Cardiac muscle cell (in vitro differentiated cells and primary cell): ENCODE measurements around the gene MIEN1. TPM values are rescaled to one million over a fixed set of nuclear protein-coding genes. Genes with fewer than 3 reads are reported as not detected.
"Not testable (repeated sequence)": the region's sequence is repeated elsewhere in the genome, so short reads cannot be mapped to it uniquely, and the experiment has no call there.

Experiments
- DNase-seq, 2 donors: peaks; one replicate each; pipeline versions ENCODE4 v3.0.0 to v3.0.0-alpha.2; 2010 to 2017; ENCODE audit warnings: low read depth in 1 of 2, low spot score in 1 of 2
- H3K27ac ChIP-seq: fragments of 200-600 bp; sonication (generic); 2 replicates; pipeline ENCODE4 v1.5.1; 2016
- H3K27me3 ChIP-seq: fragments of 200-600 bp; sonication (generic); 2 replicates; pipeline ENCODE4 v1.6.0; 2016; ENCODE audit warnings: control low read depth
- H3K36me3 ChIP-seq: fragments of 200-600 bp; sonication (generic); 2 replicates; pipeline ENCODE4 v1.5.1; 2016; ENCODE audit warnings: control low read depth
- H3K4me1 ChIP-seq: fragments of 200-600 bp; sonication (generic); 2 replicates; pipeline ENCODE4 v1.8.1; 2017; ENCODE audit warnings: low read depth, mild to moderate bottlenecking, mixed run types
- H3K4me3 ChIP-seq: fragments of 200-600 bp; sonication (generic); 2 replicates; pipeline ENCODE4 v1.5.1; 2016; ENCODE audit warnings: mild to moderate bottlenecking
- H3K9me3 ChIP-seq: fragments of 200-600 bp; sonication (generic); 2 replicates; pipeline ENCODE4 v1.5.1; 2017; ENCODE audit warnings: low read depth, mild to moderate bottlenecking, control low read depth
- polyA plus RNA-seq: library from polyadenylated mRNA; unstranded; fragments of >200 nt; fragmentation: Nextera tagmentation; extraction: Ambion mirVana; gene quantifications from 2 replicates; pipeline ENCODE4 v1.2.1, GENCODE V29; 2016
- total RNA-seq: library from RNA; depleted of rRNA; stranded (reverse); fragments of >200 nt; gene quantifications from 2 replicates; pipeline ENCODE4 v1.2.3, GENCODE V29; 2016
- TF ChIP-seq, protein P1 (sequence below): IDR thresholded peaks from 2 replicates; pipeline ENCODE4 v1.5.1; 2012; ENCODE audit warnings: low read depth, mild to moderate bottlenecking, low read length

MIEN1 gene
- total and polyA plus RNA-seq, 2 experiments from 2014 or later: 64.3 to 87.8 TPM

DNA sequence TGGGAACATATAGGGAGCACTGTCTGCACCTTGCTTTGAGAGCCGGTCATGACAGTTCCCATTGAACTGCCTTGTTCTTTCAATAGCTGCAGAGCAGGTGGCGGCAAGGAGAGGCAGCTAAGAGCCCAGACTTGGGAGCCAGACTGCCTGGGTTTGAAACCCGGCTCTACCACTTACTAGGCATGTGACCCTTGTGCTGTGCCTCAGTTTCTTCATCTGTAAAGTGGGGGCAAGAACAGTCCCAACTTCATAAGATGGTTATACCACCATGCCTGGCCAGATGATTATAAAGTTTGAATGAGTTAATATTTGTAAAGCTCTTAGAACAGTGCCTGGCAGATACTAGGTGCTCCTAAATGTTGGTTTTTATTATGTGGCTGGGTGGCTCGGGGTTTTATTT lies 16.1 kb downstream of the MIEN1 start:
- Histone ChIP-seq H3K36me3 (peaks cover 90% of the 10 kb centered on the region), H3K9me3 (no peaks in the 10 kb centered on the region)
- no peak for DNase-seq

DNA sequence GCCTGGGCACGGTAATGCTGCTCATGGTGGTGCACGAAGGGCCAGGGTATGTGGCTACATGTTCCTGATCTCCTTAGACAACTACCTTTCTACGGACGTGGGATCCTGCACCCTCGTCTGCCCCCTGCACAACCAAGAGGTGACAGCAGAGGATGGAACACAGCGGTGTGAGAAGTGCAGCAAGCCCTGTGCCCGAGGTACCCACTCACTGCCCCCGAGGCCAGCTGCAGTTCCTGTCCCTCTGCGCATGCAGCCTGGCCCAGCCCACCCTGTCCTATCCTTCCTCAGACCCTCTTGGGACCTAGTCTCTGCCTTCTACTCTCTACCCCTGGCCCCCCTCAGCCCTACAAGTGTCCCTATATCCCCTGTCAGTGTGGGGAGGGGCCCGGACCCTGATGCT lies 18.5 kb downstream of the MIEN1 start:
- H3K4me1 ChIP-seq: no peaks in the 10 kb centered on the region
- H3K36me3 ChIP-seq: peaks cover 92% of the 10 kb centered on the region
- no peaks in the 10 kb centered on the region for H3K27me3 ChIP-seq
- H3K9me3 ChIP-seq: no peaks in the 10 kb centered on the region
- TF ChIP-seq, protein P1, sequence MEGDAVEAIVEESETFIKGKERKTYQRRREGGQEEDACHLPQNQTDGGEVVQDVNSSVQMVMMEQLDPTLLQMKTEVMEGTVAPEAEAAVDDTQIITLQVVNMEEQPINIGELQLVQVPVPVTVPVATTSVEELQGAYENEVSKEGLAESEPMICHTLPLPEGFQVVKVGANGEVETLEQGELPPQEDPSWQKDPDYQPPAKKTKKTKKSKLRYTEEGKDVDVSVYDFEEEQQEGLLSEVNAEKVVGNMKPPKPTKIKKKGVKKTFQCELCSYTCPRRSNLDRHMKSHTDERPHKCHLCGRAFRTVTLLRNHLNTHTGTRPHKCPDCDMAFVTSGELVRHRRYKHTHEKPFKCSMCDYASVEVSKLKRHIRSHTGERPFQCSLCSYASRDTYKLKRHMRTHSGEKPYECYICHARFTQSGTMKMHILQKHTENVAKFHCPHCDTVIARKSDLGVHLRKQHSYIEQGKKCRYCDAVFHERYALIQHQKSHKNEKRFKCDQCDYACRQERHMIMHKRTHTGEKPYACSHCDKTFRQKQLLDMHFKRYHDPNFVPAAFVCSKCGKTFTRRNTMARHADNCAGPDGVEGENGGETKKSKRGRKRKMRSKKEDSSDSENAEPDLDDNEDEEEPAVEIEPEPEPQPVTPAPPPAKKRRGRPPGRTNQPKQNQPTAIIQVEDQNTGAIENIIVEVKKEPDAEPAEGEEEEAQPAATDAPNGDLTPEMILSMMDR: no peak
- H3K4me3 ChIP-seq: no peak overlapping the region
- DNase-seq: no peak
- H3K27ac ChIP-seq: no peak overlapping the region

More for the DNA sequence above, 16.1 kb downstream of the MIEN1 start:
- Histone ChIP-seq H3K27me3 (no peaks in the 10 kb centered on the region), H3K27ac (no peak overlapping the region), H3K4me3 (no peak overlapping the region), H3K4me1 (no peaks in the 10 kb centered on the region)
- TF ChIP-seq, protein P1: no peak

DNA sequence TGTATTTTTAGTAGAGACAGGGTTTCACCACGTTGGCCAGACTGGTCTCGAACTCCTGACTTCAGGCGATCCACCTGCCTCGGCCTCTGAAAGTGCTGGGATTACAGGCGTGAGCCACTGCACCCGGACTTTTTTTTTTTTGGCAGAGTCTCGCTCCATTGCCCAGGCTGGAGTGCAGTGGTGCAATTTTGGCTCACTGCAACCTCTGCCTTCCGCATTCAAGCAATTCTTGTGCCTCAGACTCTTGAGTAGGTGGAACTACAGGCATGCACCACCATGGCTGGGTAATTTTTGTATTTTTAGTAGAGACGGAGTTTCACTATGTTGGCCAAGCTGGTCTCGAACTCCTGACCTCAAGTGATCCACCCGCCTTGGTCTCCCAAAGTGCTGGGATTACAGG lies 19.3 kb downstream of the MIEN1 start:
- DNase-seq: not testable (repeated sequence)

DNA sequence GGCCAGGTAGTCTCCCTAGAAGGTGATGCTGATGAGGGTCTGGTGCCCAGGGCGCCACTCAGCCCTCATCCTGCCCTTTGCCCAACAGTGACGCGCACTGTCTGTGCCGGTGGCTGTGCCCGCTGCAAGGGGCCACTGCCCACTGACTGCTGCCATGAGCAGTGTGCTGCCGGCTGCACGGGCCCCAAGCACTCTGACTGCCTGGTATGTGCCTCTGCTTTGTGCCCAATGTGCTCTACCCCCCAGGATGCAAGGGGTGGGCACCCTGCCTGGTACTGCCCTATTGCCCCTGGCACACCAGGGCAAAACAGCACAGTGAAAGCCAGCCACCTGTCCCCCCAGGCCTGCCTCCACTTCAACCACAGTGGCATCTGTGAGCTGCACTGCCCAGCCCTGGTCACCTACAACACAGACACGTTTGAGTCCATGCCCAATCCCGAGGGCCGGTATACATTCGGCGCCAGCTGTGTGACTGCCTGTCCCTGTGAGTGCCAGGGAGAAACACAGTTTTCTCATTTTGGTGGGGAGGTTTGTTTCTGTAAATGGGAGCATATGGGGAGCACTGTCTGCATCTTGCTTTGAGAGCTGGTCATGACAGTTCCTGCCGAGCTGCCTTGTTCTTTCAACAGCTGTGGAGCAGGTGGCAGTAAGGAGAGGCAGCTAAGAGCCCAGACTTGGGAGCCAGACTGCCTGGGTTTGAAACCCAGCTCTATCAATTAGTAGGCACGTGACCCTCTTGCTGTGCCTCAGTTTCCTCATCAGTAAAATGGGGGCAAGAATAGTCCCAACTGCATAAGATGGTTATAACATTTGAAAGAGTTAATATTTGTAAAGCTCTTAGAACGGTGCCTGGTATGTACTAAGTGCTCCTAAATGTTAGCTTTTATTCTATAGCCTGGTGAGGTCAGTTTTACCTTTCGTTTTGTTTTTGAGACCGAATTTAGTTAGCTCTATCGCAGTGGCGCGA lies 20.1 kb downstream of the MIEN1 start:
- Histone ChIP-seq H3K4me1 (peaks cover 7% of the 10 kb centered on the region), H3K36me3 (peaks cover 79% of the 10 kb centered on the region), H3K27me3 (no peaks in the 10 kb centered on the region), H3K4me3 (no peak overlapping the region), H3K9me3 (no peaks in the 10 kb centered on the region), H3K27ac (no peak overlapping the region)
- DNase-seq: no peak
- TF ChIP-seq, protein P1: no peak

More for the DNA sequence above, 19.3 kb downstream of the MIEN1 start:
- H3K27me3 ChIP-seq, H3K4me1 ChIP-seq, H3K27ac ChIP-seq, H3K9me3 ChIP-seq, H3K4me3 ChIP-seq: not testable (repeated sequence)
- peaks cover 87% of the 10 kb centered on the region for H3K36me3 ChIP-seq

DNA sequence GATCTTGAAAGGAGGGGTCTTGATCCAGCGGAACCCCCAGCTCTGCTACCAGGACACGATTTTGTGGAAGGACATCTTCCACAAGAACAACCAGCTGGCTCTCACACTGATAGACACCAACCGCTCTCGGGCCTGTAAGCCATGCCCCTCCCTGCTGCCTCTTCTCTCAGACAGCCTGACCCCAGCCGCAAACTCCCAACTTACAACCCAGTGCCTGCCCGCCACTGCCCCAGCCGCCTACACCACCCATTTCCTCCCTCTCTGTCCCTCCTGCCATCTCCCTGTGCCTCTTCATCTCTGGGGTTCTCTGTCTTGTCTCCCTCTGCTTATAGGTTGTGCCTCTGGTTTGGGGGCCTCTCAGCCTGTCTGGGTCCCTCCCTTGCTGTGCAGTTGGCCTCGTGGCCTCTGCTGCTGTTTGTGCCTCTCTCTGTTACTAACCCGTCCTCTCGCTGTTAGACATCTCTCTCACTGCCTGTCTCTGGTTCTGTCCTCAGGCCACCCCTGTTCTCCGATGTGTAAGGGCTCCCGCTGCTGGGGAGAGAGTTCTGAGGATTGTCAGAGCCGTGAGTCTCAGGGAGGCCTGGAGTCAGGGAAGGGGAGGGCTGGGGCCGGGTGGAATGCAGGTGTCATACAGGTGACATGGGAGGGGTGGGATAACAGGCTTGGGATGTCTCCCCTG lies 20.9 kb downstream of the MIEN1 start:
- Histone ChIP-seq H3K27ac (no peak overlapping the region), H3K9me3 (no peaks in the 10 kb centered on the region), H3K36me3 (peaks cover 73% of the 10 kb centered on the region), H3K4me3 (no peak overlapping the region), H3K27me3 (no peaks in the 10 kb centered on the region), H3K4me1 (peaks cover 16% of the 10 kb centered on the region)
- TF ChIP-seq, protein P1: no peak
- DNase-seq: no peak

DNA sequence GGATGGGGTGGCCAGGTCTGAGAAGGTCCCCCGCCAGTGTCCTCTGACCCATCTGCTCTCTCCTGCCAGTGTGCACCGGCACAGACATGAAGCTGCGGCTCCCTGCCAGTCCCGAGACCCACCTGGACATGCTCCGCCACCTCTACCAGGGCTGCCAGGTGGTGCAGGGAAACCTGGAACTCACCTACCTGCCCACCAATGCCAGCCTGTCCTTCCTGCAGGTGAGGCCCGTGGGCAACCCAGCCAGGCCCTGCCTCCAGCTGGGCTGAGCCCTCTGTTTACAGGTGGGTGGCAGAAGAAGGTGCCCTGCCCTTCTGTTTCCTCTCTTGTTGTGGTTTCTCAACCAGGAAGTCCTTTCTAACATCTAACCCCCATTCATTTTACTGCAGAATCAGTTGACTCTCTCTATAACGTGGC lies 23.4 kb downstream of the MIEN1 start:
- H3K4me3 ChIP-seq: no peak overlapping the region
- H3K4me1 ChIP-seq: peaks cover 41% of the 10 kb centered on the region
- H3K27ac ChIP-seq: peak overlapping the region; percentile 93
- DNase-seq: no peak
- no peaks in the 10 kb centered on the region for H3K9me3 ChIP-seq
- peaks cover 50% of the 10 kb centered on the region for H3K36me3 ChIP-seq
- H3K27me3 ChIP-seq: no peaks in the 10 kb centered on the region
- TF ChIP-seq, protein P1: no peak
